ENCODE data around the gene KIF2C. TPM values are rescaled to one million over a fixed set of nuclear protein-coding genes. Genes with fewer than 3 reads are reported as not detected.
"Not testable (repeated sequence)": the region's sequence is repeated elsewhere in the genome, so short reads cannot be mapped to it uniquely, and the experiment has no call there.

Gene KIF2C
- total and polyA plus RNA-seq, 7 experiments from 2014 or later: 0.32 to 69.3 (median 0.82) TPM; not detected in 1

DNA sequence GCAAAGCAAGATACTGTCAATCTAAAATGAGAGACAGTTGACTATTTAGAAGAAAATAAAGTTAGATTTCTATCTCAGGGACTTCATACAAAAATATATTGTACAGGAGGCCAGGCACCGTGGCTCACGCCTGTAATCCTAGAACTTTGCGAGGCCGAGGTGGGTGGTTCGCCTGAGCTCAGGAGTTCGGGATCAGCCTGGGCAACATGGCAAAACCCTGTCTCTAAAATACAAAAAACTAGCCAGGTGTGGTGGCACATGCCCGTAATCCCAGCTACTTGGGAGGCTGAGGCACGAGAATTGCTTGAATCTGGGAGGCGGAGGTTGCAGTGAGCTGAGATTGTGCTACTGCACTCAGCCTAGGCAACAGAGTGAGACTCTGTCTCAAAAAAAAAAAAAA, 76.3 kb downstream of the KIF2C start:
- ChIA-PET POLR2A (interaction anchor here (1.3 to 18.7 kb wide), 4 partner anchors 8 to 29 kb away, joined by 3 to 709 read pairs (median 161); partner anchors contain the start of gene PLK3), CTCF (interaction anchor here (0.7 kb wide), 1 partner anchor 9 kb away, joined by 4 read pairs; the partner anchor contains the start of gene DYNLT4)
- H3K27me3 ChIP-seq (ENCODE audit: control insufficient read depth in 2 of 2, insufficient read depth in 2 of 2, low read length in 2 of 2); ATAC-seq; H3K9me3 Mint-ChIP-seq; H3K9me3 ChIP-seq (ENCODE audit: control insufficient read depth in 2 of 3, low read length in 3 of 3); H3K36me3 ChIP-seq (ENCODE audit: control insufficient read depth in 2 of 3, insufficient read depth in 3 of 3, low read length in 3 of 3); H3K27me3 Mint-ChIP-seq; H3K4me3 ChIP-seq (ENCODE audit: low read length); intact Hi-C loops (cut with micrococcal nuclease); H3K27ac ChIP-seq (ENCODE audit: low read depth, low read length): not testable (repeated sequence)
- peaks cover 15 to 45% of the 10 kb centered on the region in 2 donors for H3K4me1 ChIP-seq (ENCODE audit: control insufficient read depth in 2 of 2, insufficient read depth in 2 of 2, low read length in 2 of 2)
- DNase-seq: peak in 1 of 9 donors; percentile 4
- Mint-ChIP-seq H3K4me1 (peaks cover 50 to 72% (median 60%) of the 10 kb centered on the region in 7 donors), H3K4me3 (peak overlapping the region in 3 of 10 donors; percentile 51 to 89 (median 89)), H3K36me3 (peaks cover 0 to 24% (median 0%) of the 10 kb centered on the region in 5 donors), H3K27ac (peak overlapping the region in 6 of 9 donors; percentile 20 to 97 (median 96))

DNA sequence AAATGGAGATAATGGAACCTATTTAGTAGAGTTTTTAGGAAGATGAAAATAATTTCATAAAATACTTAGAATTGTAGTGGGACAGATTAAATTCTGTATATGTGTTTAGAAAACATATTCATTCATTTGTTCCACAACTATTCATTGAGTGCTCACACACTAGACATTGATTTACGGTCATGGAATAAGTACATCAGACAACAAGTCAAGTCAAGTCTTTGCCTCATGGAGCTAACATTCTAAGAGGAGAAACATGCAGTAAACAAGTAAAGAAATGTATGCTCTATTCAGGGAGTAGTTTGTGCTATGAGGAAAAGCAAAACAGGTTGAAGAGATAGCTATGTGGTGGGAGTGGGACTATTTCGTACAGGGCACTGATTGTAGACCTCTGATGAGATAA, 77.7 kb downstream of the KIF2C start:
- intact Hi-C loops (cut with micrococcal nuclease): no loop called here
- Histone ChIP-seq H3K27me3 (ENCODE audit: control insufficient read depth in 2 of 2, insufficient read depth in 2 of 2, low read length in 2 of 2) (no peaks in the 10 kb centered on the region), H3K4me3 (ENCODE audit: low read length) (no peak overlapping the region), H3K4me1 (ENCODE audit: control insufficient read depth in 2 of 2, insufficient read depth in 2 of 2, low read length in 2 of 2) (peaks cover 8 to 33% of the 10 kb centered on the region in 2 donors), H3K9me3 (ENCODE audit: control insufficient read depth in 2 of 3, low read length in 3 of 3) (no peaks in the 10 kb centered on the region), H3K27ac (ENCODE audit: low read depth, low read length) (no peak overlapping the region), H3K36me3 (ENCODE audit: control insufficient read depth in 2 of 3, insufficient read depth in 3 of 3, low read length in 3 of 3) (no peaks in the 10 kb centered on the region)
- ChIA-PET CTCF (interaction anchor here (1.1 to 2.9 kb wide), 2 partner anchors 9 to 30 kb away, joined by 4 to 34 read pairs; partner anchors contain the start of genes BEST4, BTBD19 and DYNLT4), POLR2A (interaction anchor here (1.2 to 14.4 kb wide), 8 partner anchors 10 to 195 kb away, joined by 4 to 709 read pairs (median 44); partner anchors contain the start of genes BEST4, BTBD19, DYNLT4 and HECTD3)
- H3K36me3 Mint-ChIP-seq: peaks cover 0 to 18% (median 0%) of the 10 kb centered on the region in 5 donors
- DNase-seq (peak in 1 of 9 donors; percentile 8), ATAC-seq (no peak)
- no peaks in the 10 kb centered on the region for H3K27me3 Mint-ChIP-seq
- H3K4me3 Mint-ChIP-seq: peak overlapping the region; percentile 1 to 95 (median 61)
- peak overlapping the region in 8 of 9 donors; percentile 74 to 100 (median 93) for H3K27ac Mint-ChIP-seq
- peaks cover 0 to 3% (median 0%) of the 10 kb centered on the region in 11 donors for H3K9me3 Mint-ChIP-seq
- H3K4me1 Mint-ChIP-seq: peaks cover 39 to 63% (median 55%) of the 10 kb centered on the region in 7 donors

Other genes with a start within 250 kb of the KIF2C start
- 1 to 10 TPM; 1.6 to 3.5 (median 1.9) TPM for gene TMEM53, start 65.4 kb upstream of the KIF2C start, total RNA-seq
- gene TMEM53, start 65.4 kb upstream of the KIF2C start, polyA plus RNA-seq: 1 to 10 TPM; 2.9 to 3.5 TPM
- gene ARMH1, start 65.1 kb upstream of the KIF2C start, total RNA-seq: 100 to 1,000 TPM in 1 of 5 experiments, 10 to 100 TPM in 4; 65.8 to 205 (median 87.0) TPM
- gene ARMH1, start 65.1 kb upstream of the KIF2C start, polyA plus RNA-seq: 10 to 100 TPM; 32.8 to 41.0 TPM
- not detected for gene RNU5D-1, start 8.7 kb upstream of the KIF2C start, total RNA-seq
- not detected for gene RNU5D-1, start 8.7 kb upstream of the KIF2C start, polyA plus RNA-seq
- gene RPS8, start 35.7 kb downstream of the KIF2C start, total RNA-seq: 1,000 to 10,000 TPM; 2,000 to 3,409 (median 3,025) TPM
- 1,000 to 10,000 TPM in 1 of 2 donors, 100 to 1,000 TPM in 1; 954 to 1,486 TPM for gene RPS8, start 35.7 kb downstream of the KIF2C start, polyA plus RNA-seq
- 1 to 10 TPM in 2 of 5 experiments, under 1 TPM in 3; 0.77 to 1.4 (median 0.96) TPM for gene BEST4, start 48.3 kb downstream of the KIF2C start, total RNA-seq
- under 1 TPM in 1 of 2 donors, not detected in 1; 0.72 TPM for gene BEST4, start 48.3 kb downstream of the KIF2C start, polyA plus RNA-seq
- 100 to 1,000 TPM in 4 of 5 experiments, 10 to 100 TPM in 1; 92.8 to 456 (median 142) TPM for gene PLK3, start 60.5 kb downstream of the KIF2C start, total RNA-seq
- 10 to 100 TPM; 30.5 to 59.1 TPM for gene PLK3, start 60.5 kb downstream of the KIF2C start, polyA plus RNA-seq
- gene DYNLT4, start 67.5 kb downstream of the KIF2C start, total RNA-seq: 1 to 10 TPM in 2 of 5 experiments, under 1 TPM in 3; 0.31 to 9.7 (median 0.87) TPM
- gene DYNLT4, start 67.5 kb downstream of the KIF2C start, polyA plus RNA-seq: under 1 TPM in 1 of 2 donors, not detected in 1; 0.47 TPM
- gene BTBD19, start 68.7 kb downstream of the KIF2C start, total RNA-seq: 10 to 100 TPM; 11.2 to 47.2 (median 13.5) TPM
- under 1 TPM; 0.07 to 0.28 TPM for gene BTBD19, start 68.7 kb downstream of the KIF2C start, polyA plus RNA-seq
- 1 to 10 TPM; 1.3 to 2.8 (median 1.4) TPM for gene PTCH2, start 103.4 kb downstream of the KIF2C start, total RNA-seq
- under 1 TPM in 1 of 2 donors, not detected in 1; 0.06 TPM for gene PTCH2, start 103.4 kb downstream of the KIF2C start, polyA plus RNA-seq
- gene EIF2B3, start 246.8 kb downstream of the KIF2C start, total RNA-seq: 10 to 100 TPM; 13.0 to 29.0 (median 17.8) TPM
- 10 to 100 TPM; 19.4 to 32.0 TPM for gene EIF2B3, start 246.8 kb downstream of the KIF2C start, polyA plus RNA-seq